ENCODE data around the gene TMPRSS6. TPM values are rescaled to one million over a fixed set of nuclear protein-coding genes. Genes with fewer than 3 reads are reported as not detected.

TMPRSS6 gene
- total and polyA plus RNA-seq, 2 of the 13 experiments (the other 11 are each of a cell fraction or from before 2014, with no cell fraction given): 4.2 to 4.8 TPM

DNA sequence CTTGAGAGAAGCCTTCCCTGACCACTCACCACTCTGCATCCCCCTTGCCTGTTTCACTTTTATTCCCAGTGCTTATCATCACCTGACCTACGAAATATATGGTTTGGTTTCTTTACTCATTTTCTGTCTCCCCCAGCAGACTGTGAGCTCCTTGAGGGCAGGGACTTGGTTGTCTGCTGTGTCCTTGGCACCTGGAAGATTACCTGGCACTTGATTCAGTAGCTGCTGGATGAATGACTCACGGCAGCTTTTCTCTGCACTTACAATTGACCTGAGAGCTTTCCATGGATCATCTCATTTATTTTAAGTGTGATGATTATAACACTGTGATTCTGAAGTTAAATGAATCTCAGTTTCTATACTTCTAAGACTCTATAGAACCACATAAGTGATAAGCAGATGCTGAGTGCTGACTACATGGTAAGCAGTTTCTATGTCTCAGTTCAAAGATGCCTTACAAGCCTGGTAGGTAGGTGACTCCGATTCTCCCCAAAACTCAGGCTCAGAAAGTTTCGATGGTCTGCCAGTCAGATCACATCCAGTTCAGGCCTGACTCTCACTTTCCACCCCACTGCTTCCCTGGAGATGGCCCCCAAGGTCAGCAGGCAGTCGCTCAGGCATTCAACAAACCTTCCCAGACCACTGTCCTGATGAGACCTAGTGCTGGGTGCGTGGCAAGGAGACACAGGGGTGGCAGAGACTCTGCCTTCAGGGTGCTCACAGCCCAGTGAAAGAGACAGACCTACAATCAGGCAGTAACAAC, 28.6 kb upstream of the TMPRSS6 start:
- no TSS peak for BruUV-seq (replicated peaks)
- CTCF ChIA-PET (ENCODE audit: low intra/inter-chr PET ratio, low total read pairs): no interaction called here
- H3K27me3 ChIP-seq (ENCODE audit: control insufficient read depth in 1 of 2, insufficient read depth in 2 of 2, low read length in 2 of 2): peaks cover 5 to 38% of the 10 kb centered on the region in 2 experiments; a peak in 4 of 5 replicates
- POLR2A ChIA-PET: no interaction called here
- H3K4me1 ChIP-seq (ENCODE audit: insufficient read depth, low read length): 0 out of 2 replicates have a peak, but pooled peaks cover 5% of the 10 kb centered on the region
- no peak overlapping the region for H3K9ac ChIP-seq (ENCODE audit: insufficient read depth, low read depth, low read length)
- WGBS (ENCODE audit: low lambda C conversion rate): 5% methylated on average over 6 of the region's 6 CpGs
- H3K36me3 ChIP-seq (replicated peaks in 1 of 2; ENCODE audit: control insufficient read depth in 1 of 2, insufficient read depth in 2 of 2, low read length in 2 of 2): no peaks in the 10 kb centered on the region
- ATAC-seq (no peak), DNase-seq (ENCODE audit: low spot score) (no peak), FAIRE-seq (no peak)
- in situ Hi-C loops (cut with HindIII; ENCODE audit: extremely low pct_ligation_motif_present, low pct_unique_long_range_greater_than_20kb): no loop called here
- no peaks in the 10 kb centered on the region for H3K9me3 ChIP-seq (ENCODE audit: low read length)
- H4K20me1 ChIP-seq (ENCODE audit: insufficient read depth, low read length): no peaks in the 10 kb centered on the region
- H3K27ac ChIP-seq (ENCODE audit: extremely low read length, insufficient read depth, low read length): no peak overlapping the region
- H3K4me3 ChIP-seq (replicated peaks in 1 of 3; ENCODE audit: insufficient read depth in 1 of 3, low read depth in 2 of 3, low read length in 3 of 3): no peak overlapping the region
- H2AFZ ChIP-seq (ENCODE audit: low read length): no peak overlapping the region
- no peak overlapping the region for H3K4me2 ChIP-seq (ENCODE audit: low read depth, low read length)
- no peaks in the 10 kb centered on the region for H3K79me2 ChIP-seq (ENCODE audit: insufficient read depth, low read length)
- intact Hi-C loops (cut with micrococcal nuclease; ENCODE audit: unreplicated experiment): no loop called here
- no peak for TF ChIP-seq GLI4 (CRISPR knock-in tag; IDR thresholded peaks at IDR 0.05; ENCODE audit: borderline replicate concordance)
- no peak for TF ChIP-seq ZNF468 (CRISPR knock-in tag; IDR thresholded peaks at IDR 0.05)
- TF ChIP-seq HNRNPL (IDR thresholded peaks at IDR 0.05; ENCODE audit: low read depth, low read length): no peak
- TF ChIP-seq, protein P1, sequence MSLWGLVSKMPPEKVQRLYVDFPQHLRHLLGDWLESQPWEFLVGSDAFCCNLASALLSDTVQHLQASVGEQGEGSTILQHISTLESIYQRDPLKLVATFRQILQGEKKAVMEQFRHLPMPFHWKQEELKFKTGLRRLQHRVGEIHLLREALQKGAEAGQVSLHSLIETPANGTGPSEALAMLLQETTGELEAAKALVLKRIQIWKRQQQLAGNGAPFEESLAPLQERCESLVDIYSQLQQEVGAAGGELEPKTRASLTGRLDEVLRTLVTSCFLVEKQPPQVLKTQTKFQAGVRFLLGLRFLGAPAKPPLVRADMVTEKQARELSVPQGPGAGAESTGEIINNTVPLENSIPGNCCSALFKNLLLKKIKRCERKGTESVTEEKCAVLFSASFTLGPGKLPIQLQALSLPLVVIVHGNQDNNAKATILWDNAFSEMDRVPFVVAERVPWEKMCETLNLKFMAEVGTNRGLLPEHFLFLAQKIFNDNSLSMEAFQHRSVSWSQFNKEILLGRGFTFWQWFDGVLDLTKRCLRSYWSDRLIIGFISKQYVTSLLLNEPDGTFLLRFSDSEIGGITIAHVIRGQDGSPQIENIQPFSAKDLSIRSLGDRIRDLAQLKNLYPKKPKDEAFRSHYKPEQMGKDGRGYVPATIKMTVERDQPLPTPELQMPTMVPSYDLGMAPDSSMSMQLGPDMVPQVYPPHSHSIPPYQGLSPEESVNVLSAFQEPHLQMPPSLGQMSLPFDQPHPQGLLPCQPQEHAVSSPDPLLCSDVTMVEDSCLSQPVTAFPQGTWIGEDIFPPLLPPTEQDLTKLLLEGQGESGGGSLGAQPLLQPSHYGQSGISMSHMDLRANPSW (CRISPR knock-in tag; IDR thresholded peaks at IDR 0.05; ENCODE audit: borderline replicate concordance): no peak
- no peak for TF ChIP-seq SRF (IDR thresholded peaks at IDR 0.05; ENCODE audit: low read depth, low read length)
- no peak for TF ChIP-seq ZKSCAN1 (IDR thresholded peaks at IDR 0.05; ENCODE audit: low read length)
- TF ChIP-seq ZSCAN29 (CRISPR knock-in tag; conservative IDR thresholded peaks at IDR 0.05): no peak
- TF ChIP-seq, protein P2, sequence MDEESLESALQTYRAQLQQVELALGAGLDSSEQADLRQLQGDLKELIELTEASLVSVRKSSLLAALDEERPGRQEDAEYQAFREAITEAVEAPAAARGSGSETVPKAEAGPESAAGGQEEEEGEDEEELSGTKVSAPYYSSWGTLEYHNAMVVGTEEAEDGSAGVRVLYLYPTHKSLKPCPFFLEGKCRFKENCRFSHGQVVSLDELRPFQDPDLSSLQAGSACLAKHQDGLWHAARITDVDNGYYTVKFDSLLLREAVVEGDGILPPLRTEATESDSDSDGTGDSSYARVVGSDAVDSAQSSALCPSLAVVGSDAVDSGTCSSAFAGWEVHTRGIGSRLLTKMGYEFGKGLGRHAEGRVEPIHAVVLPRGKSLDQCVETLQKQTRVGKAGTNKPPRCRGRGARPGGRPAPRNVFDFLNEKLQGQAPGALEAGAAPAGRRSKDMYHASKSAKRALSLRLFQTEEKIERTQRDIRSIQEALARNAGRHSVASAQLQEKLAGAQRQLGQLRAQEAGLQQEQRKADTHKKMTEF (CRISPR knock-in tag; IDR thresholded peaks at IDR 0.05): no peak
- TF ChIP-seq, protein P3, sequence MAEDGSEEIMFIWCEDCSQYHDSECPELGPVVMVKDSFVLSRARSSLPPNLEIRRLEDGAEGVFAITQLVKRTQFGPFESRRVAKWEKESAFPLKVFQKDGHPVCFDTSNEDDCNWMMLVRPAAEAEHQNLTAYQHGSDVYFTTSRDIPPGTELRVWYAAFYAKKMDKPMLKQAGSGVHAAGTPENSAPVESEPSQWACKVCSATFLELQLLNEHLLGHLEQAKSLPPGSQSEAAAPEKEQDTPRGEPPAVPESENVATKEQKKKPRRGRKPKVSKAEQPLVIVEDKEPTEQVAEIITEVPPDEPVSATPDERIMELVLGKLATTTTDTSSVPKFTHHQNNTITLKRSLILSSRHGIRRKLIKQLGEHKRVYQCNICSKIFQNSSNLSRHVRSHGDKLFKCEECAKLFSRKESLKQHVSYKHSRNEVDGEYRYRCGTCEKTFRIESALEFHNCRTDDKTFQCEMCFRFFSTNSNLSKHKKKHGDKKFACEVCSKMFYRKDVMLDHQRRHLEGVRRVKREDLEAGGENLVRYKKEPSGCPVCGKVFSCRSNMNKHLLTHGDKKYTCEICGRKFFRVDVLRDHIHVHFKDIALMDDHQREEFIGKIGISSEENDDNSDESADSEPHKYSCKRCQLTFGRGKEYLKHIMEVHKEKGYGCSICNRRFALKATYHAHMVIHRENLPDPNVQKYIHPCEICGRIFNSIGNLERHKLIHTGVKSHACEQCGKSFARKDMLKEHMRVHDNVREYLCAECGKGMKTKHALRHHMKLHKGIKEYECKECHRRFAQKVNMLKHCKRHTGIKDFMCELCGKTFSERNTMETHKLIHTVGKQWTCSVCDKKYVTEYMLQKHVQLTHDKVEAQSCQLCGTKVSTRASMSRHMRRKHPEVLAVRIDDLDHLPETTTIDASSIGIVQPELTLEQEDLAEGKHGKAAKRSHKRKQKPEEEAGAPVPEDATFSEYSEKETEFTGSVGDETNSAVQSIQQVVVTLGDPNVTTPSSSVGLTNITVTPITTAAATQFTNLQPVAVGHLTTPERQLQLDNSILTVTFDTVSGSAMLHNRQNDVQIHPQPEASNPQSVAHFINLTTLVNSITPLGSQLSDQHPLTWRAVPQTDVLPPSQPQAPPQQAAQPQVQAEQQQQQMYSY (CRISPR knock-in tag; IDR thresholded peaks at IDR 0.05): no peak
- TF ChIP-seq, protein P4, sequence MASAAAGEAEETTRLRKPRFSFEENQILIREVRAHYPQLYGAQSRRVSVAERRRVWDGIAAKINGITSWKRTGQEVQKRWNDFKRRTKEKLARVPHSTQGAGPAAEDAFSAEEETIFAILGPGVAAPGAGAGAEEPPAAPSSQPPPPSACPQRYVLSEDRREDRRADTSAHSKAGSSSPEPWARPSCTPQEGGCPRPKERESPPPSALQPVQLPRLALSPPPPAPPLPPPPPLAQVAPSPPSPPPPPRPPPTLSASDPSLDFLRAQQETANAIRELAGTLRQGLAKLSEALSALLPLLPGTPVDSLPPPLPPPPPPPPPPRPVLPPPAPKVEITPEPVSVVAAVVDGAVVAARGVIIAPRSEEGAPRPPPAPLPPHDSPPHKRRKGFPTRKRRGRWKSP (CRISPR knock-in tag; IDR thresholded peaks at IDR 0.05): no peak
- TF ChIP-seq ZNF549 (CRISPR knock-in tag; IDR thresholded peaks at IDR 0.05): no peak
